Upper lobe of right lung (tissue), 1 donor: ENCODE data around the gene ENTPD8. TPM values are rescaled to one million over a fixed set of nuclear protein-coding genes. Genes with fewer than 3 reads are reported as not detected.

Experiments used
- ATAC-seq: fragments of 200-7000 bp; cut with Tn5 transposase; one replicate; pipeline ENCODE4 v1.9.1; 2020; ENCODE audit warnings: mild to moderate bottlenecking, moderate library complexity
- DNase-seq: peaks from one replicate; pipeline ENCODE4 v3.0.0-alpha.2; 2020
- H3K27ac ChIP-seq: fragments of 200-600 bp; one replicate; pipeline ENCODE4 v1.8.0; 2022
- H3K27me3 ChIP-seq: fragments of 200-600 bp; one replicate; pipeline ENCODE4 v1.8.0; 2022; ENCODE audit warnings: mild to moderate bottlenecking
- H3K36me3 ChIP-seq: fragments of 200-600 bp; one replicate; pipeline ENCODE4 v1.8.0; 2022
- H3K4me1 ChIP-seq: fragments of 200-600 bp; one replicate; pipeline ENCODE4 v1.8.0; 2022
- H3K4me3 ChIP-seq: fragments of 200-600 bp; one replicate; pipeline ENCODE4 v1.8.0; 2022; ENCODE audit warnings: mild to moderate bottlenecking
- H3K9me3 ChIP-seq: fragments of 200-600 bp; one replicate; pipeline ENCODE4 v1.8.0; 2022
- CTCF ChIP-seq: fragments of 200-600 bp; IDR thresholded peaks from one replicate; pipeline ENCODE4 v1.8.0; 2022; ENCODE audit warnings: antibody characterized with exemption
- intact Hi-C: fragments of 100-400 bp; cut with DNase I; formaldehyde crosslinking; loops from one replicate; pipeline ENCODE4 v1.11.0; 2022
- long read RNA-seq: library from polyadenylated mRNA; unstranded; transcript quantifications from one replicate; pipeline ENCODE4 v2.0.0, GENCODE V29; 2021
- total RNA-seq: library from RNA; stranded (reverse); fragmentation: NEBNext Ultra II Directional; extraction: Animal tissue kit (Norgen Biotek cat#: 25700); gene quantifications from one replicate; pipeline ENCODE4 v1.2.1, GENCODE V29; 2021
- donor health status: DM: no; HTN: yes; CAD: no; lungs with severe emphysema.

Gene ENTPD8, protein sequence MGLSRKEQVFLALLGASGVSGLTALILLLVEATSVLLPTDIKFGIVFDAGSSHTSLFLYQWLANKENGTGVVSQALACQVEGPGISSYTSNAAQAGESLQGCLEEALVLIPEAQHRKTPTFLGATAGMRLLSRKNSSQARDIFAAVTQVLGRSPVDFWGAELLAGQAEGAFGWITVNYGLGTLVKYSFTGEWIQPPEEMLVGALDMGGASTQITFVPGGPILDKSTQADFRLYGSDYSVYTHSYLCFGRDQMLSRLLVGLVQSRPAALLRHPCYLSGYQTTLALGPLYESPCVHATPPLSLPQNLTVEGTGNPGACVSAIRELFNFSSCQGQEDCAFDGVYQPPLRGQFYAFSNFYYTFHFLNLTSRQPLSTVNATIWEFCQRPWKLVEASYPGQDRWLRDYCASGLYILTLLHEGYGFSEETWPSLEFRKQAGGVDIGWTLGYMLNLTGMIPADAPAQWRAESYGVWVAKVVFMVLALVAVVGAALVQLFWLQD
- not detected for total RNA-seq
- long read RNA-seq, result 0 reads

DNA sequence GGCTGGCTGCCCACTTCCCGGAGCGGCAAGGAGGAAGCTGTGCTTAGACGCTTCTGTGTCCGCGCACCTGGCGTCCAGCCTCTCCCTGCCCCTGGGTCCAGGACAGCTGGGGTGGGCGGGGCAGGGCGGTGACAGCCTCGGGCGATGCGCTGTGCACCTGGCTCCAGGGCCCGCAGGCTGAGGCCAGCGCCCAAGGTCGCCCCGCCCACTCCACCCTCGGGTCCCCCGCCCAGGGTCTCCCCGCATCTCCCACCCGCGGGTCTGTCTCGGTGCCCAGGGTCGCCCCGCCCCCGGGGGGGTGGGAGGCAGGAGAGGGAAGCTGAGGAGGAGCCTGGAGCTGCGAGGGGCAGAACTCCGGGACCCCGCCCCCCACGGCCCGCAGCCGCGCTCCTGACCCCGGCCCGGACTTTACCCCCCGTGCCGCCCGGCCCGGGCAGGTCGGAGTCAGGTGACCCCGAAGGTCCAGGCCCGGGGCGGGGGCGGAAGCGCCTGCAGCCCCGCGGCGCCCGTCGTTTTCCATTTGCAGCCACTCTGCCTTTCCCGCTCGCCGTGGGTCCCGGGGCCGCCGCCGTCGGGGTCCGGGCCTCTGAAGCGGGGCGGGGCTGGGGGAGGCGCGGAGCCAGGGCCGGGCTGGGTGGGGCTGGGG is at the start of gene ENTPD8:
ENTPD8 (minus strand) TSS at position 69 of the 646 bp plus-strand sequence. CDS start 3,072 bp downstream, outside the sequence.
- Histone ChIP-seq H3K4me1 (peaks cover 7% of the 10 kb centered on the region), H3K27ac (no peak within 1 kb of the TSS), H3K4me3 (peak within 1 kb of the TSS; percentile 41), H3K27me3 (peaks cover 5% of the 10 kb centered on the region), H3K36me3 (no peaks in the 10 kb centered on the region), H3K9me3 (no peaks in the 10 kb centered on the region)
- ATAC-seq (peak; percentile 65), DNase-seq (peak; percentile 83)
- no peak for TF ChIP-seq CTCF
- intact Hi-C loops, result no loop called here

GRCh38 chr9:137490532-137491186 is 49.5 kb upstream of the ENTPD8 start:
- Histone ChIP-seq H3K9me3 (no peaks in the 10 kb centered on the region), H3K27ac (no peak overlapping the region), H3K4me1 (no peaks in the 10 kb centered on the region), H3K4me3 (no peak overlapping the region), H3K27me3 (no peaks in the 10 kb centered on the region), H3K36me3 (no peaks in the 10 kb centered on the region)
- ATAC-seq (no peak), DNase-seq (peak; percentile 6)
- intact Hi-C loops, result no loop called here
- TF ChIP-seq CTCF, result no peak

DNA sequence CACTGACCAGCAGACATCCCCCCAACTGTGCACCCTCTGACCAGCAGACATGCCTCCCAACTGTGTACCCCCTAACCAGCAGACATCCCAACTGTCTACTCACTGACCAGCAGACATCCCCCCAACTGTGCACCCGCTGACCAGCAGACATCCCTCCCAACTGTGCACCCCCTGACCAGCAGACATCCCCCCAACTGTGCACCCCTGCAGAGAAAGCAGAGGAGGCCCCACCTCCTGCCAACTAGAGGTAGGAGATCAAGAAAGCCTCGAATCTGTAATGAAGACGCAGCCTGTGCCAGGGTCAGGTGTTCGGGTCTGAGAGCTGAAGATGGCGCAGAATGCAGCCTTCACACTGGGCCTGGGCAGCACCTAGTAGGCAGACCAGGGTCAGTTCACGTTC is 47.7 kb upstream of the ENTPD8 start:
- H3K4me1 ChIP-seq, result no peaks in the 10 kb centered on the region
- H3K27ac ChIP-seq, result no peak overlapping the region
- no peak for TF ChIP-seq CTCF
- no peak overlapping the region for H3K4me3 ChIP-seq
- no peaks in the 10 kb centered on the region for H3K36me3 ChIP-seq
- no peak for ATAC-seq
- no peaks in the 10 kb centered on the region for H3K27me3 ChIP-seq
- intact Hi-C loops, result no loop called here
- DNase-seq, result peak; percentile 26
- no peaks in the 10 kb centered on the region for H3K9me3 ChIP-seq

DNA sequence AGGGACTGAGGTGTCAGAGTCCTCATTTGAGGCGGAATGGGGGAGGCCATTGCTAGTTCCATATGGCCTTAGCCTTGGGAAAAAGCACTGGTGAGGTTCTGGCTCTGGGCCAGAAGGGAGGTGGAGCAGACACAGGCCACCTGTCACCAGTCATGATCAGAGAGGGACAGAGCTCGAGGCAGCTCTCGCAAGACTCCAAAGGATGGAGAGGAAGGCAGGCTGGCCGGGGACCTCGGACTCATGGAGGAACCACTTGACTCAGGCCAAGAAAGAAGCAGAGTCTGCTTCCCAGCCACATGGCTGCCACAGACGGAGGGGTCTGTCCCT is 47.1 kb upstream of the ENTPD8 start:
- Histone ChIP-seq H3K4me3 (no peak overlapping the region), H3K4me1 (no peaks in the 10 kb centered on the region), H3K9me3 (no peaks in the 10 kb centered on the region), H3K27me3 (no peaks in the 10 kb centered on the region), H3K27ac (no peak overlapping the region), H3K36me3 (no peaks in the 10 kb centered on the region)
- intact Hi-C loops, result no loop called here
- no peak for ATAC-seq
- DNase-seq, result peak; percentile 61
- TF ChIP-seq CTCF, result no peak

- no peaks in the 10 kb centered on the region for H3K27me3 ChIP-seq
- ATAC-seq, result no peak
- H3K27ac ChIP-seq, result no peak overlapping the region
- no peak for TF ChIP-seq CTCF
- H3K4me1 ChIP-seq, result no peaks in the 10 kb centered on the region
- intact Hi-C loops, result no loop called here
- no peaks in the 10 kb centered on the region for H3K9me3 ChIP-seq
- H3K36me3 ChIP-seq, result no peaks in the 10 kb centered on the region
- no peak overlapping the region for H3K4me3 ChIP-seq
- peak; percentile 57 for DNase-seq
Measured at GRCh38 chr9:137487454-137488326, 46.5 kb upstream of the ENTPD8 start.
